ENCODE results near the gene ESR2. TPM values are rescaled to one million over a fixed set of nuclear protein-coding genes. Genes with fewer than 3 reads are reported as not detected.

Gene ESR2
- total RNA-seq, 2 donors from 2014 or later, result 0.64 TPM; not detected in 1

GRCh38 chr14:64210216-64210615, 84.0 kb downstream of the ESR2 start:
- ATAC-seq (no peak), DNase-seq (ENCODE audit: low spot score) (no peak)
- H3K9me3 Mint-ChIP-seq, result no peaks in the 10 kb centered on the region
- H3K4me1 Mint-ChIP-seq (ENCODE audit: low read depth in 2 of 2), result peaks cover 5 to 6% of the 10 kb centered on the region in 2 donors
- no peak overlapping the region for H3K27ac Mint-ChIP-seq
- no peaks in the 10 kb centered on the region for H3K27me3 Mint-ChIP-seq
- H3K36me3 Mint-ChIP-seq, result peaks cover 7% of the 10 kb centered on the region
- H3K4me3 Mint-ChIP-seq, result no peak overlapping the region

- Mint-ChIP-seq H3K4me3 (no peak overlapping the region), H3K9me3 (no peaks in the 10 kb centered on the region), H3K36me3 (peaks cover 7% of the 10 kb centered on the region), H3K27me3 (no peaks in the 10 kb centered on the region), H3K4me1 (ENCODE audit: low read depth in 2 of 2) (peaks cover 5 to 6% of the 10 kb centered on the region in 2 donors), H3K27ac (no peak overlapping the region)
- DNase-seq (ENCODE audit: low spot score) (no peak), ATAC-seq (peak; percentile 36 to 43)
These were observed 84.6 kb downstream of the ESR2 start for GRCh38 chr14:64209444-64210131.

- peaks cover 7% of the 10 kb centered on the region for H3K36me3 Mint-ChIP-seq
- peaks cover 5 to 6% of the 10 kb centered on the region in 2 donors for H3K4me1 Mint-ChIP-seq (ENCODE audit: low read depth in 2 of 2)
- ATAC-seq (no peak), DNase-seq (ENCODE audit: low spot score) (no peak)
- H3K27ac Mint-ChIP-seq, result no peak overlapping the region
- H3K9me3 Mint-ChIP-seq, result no peaks in the 10 kb centered on the region
- no peak overlapping the region for H3K4me3 Mint-ChIP-seq
- H3K27me3 Mint-ChIP-seq, result no peaks in the 10 kb centered on the region
These were observed 85.2 kb downstream of the ESR2 start for GRCh38 chr14:64208981-64209380.

- Mint-ChIP-seq H3K27me3 (no peaks in the 10 kb centered on the region), H3K4me3 (no peak overlapping the region), H3K36me3 (peaks cover 7% of the 10 kb centered on the region), H3K4me1 (ENCODE audit: low read depth in 2 of 2) (peaks cover 5 to 6% of the 10 kb centered on the region in 2 donors), H3K27ac (no peak overlapping the region), H3K9me3 (no peaks in the 10 kb centered on the region)
- DNase-seq (ENCODE audit: low spot score) (no peak), ATAC-seq (no peak)
These were observed 85.9 kb downstream of the ESR2 start for GRCh38 chr14:64208261-64208660.

- no peak for DNase-seq (ENCODE audit: low spot score)
- no peaks in the 10 kb centered on the region for H3K9me3 Mint-ChIP-seq
- no peak overlapping the region for H3K27ac Mint-ChIP-seq
- H3K4me3 Mint-ChIP-seq, result no peak overlapping the region
- no peaks in the 10 kb centered on the region for H3K36me3 Mint-ChIP-seq
- peaks cover 16% of the 10 kb centered on the region in 2 donors for H3K4me1 Mint-ChIP-seq (ENCODE audit: low read depth in 2 of 2)
- no peaks in the 10 kb centered on the region for H3K27me3 Mint-ChIP-seq
- ATAC-seq, result no peak
These were observed 90.7 kb downstream of the ESR2 start for GRCh38 chr14:64203366-64204006.

- peaks cover 16% of the 10 kb centered on the region in 2 donors for H3K4me1 Mint-ChIP-seq (ENCODE audit: low read depth in 2 of 2)
- H3K27me3 Mint-ChIP-seq, result no peaks in the 10 kb centered on the region
- DNase-seq (ENCODE audit: low spot score), result no peak
- no peak for ATAC-seq
- no peak overlapping the region for H3K4me3 Mint-ChIP-seq
- H3K9me3 Mint-ChIP-seq, result no peaks in the 10 kb centered on the region
- H3K27ac Mint-ChIP-seq, result no peak overlapping the region
- H3K36me3 Mint-ChIP-seq, result no peaks in the 10 kb centered on the region
These were observed 91.5 kb downstream of the ESR2 start for GRCh38 chr14:64202716-64203115.

GRCh38 chr14:64201921-64202545, 92.1 kb downstream of the ESR2 start:
- DNase-seq (ENCODE audit: low spot score) (no peak), ATAC-seq (no peak)
- Mint-ChIP-seq H3K36me3 (no peaks in the 10 kb centered on the region), H3K4me3 (no peak overlapping the region), H3K27ac (no peak overlapping the region), H3K27me3 (no peaks in the 10 kb centered on the region), H3K9me3 (no peaks in the 10 kb centered on the region), H3K4me1 (ENCODE audit: low read depth in 2 of 2) (peaks cover 18 to 21% of the 10 kb centered on the region in 2 donors)

GRCh38 chr14:64201296-64201695, 92.9 kb downstream of the ESR2 start:
- H3K36me3 Mint-ChIP-seq, result no peaks in the 10 kb centered on the region
- H3K27ac Mint-ChIP-seq, result no peak overlapping the region
- DNase-seq (ENCODE audit: low spot score), result no peak
- H3K4me3 Mint-ChIP-seq, result no peak overlapping the region
- ATAC-seq, result no peak
- H3K9me3 Mint-ChIP-seq, result no peaks in the 10 kb centered on the region
- H3K27me3 Mint-ChIP-seq, result no peaks in the 10 kb centered on the region
- H3K4me1 Mint-ChIP-seq (ENCODE audit: low read depth in 2 of 2), result peaks cover 25 to 29% of the 10 kb centered on the region in 2 donors

GRCh38 chr14:64200170-64200569, 94.0 kb downstream of the ESR2 start:
- DNase-seq (ENCODE audit: low spot score) (no peak), ATAC-seq (no peak)
- Mint-ChIP-seq H3K4me3 (no peak overlapping the region), H3K27me3 (no peaks in the 10 kb centered on the region), H3K4me1 (ENCODE audit: low read depth in 2 of 2) (peaks cover 23 to 29% of the 10 kb centered on the region in 2 donors), H3K27ac (no peak overlapping the region), H3K9me3 (no peaks in the 10 kb centered on the region), H3K36me3 (no peaks in the 10 kb centered on the region)

GRCh38 chr14:64198486-64198885, 95.7 kb downstream of the ESR2 start:
- no peak overlapping the region for H3K4me3 Mint-ChIP-seq
- DNase-seq (ENCODE audit: low spot score), result no peak
- no peaks in the 10 kb centered on the region for H3K9me3 Mint-ChIP-seq
- no peak overlapping the region for H3K27ac Mint-ChIP-seq
- no peak for ATAC-seq
- H3K4me1 Mint-ChIP-seq (ENCODE audit: low read depth in 2 of 2), result peaks cover 23 to 38% of the 10 kb centered on the region in 2 donors
- no peaks in the 10 kb centered on the region for H3K27me3 Mint-ChIP-seq
- no peaks in the 10 kb centered on the region for H3K36me3 Mint-ChIP-seq

GRCh38 chr14:64197996-64198395, 96.2 kb downstream of the ESR2 start:
- no peaks in the 10 kb centered on the region for H3K9me3 Mint-ChIP-seq
- H3K27me3 Mint-ChIP-seq, result no peaks in the 10 kb centered on the region
- no peaks in the 10 kb centered on the region for H3K36me3 Mint-ChIP-seq
- no peak for ATAC-seq
- no peak overlapping the region for H3K27ac Mint-ChIP-seq
- DNase-seq (ENCODE audit: low spot score), result no peak
- no peak overlapping the region for H3K4me3 Mint-ChIP-seq
- peaks cover 23 to 38% of the 10 kb centered on the region in 2 donors for H3K4me1 Mint-ChIP-seq (ENCODE audit: low read depth in 2 of 2)

- no peak for ATAC-seq
- H3K36me3 Mint-ChIP-seq, result no peaks in the 10 kb centered on the region
- H3K27me3 Mint-ChIP-seq, result no peaks in the 10 kb centered on the region
- no peaks in the 10 kb centered on the region for H3K9me3 Mint-ChIP-seq
- no peak for DNase-seq (ENCODE audit: low spot score)
- peaks cover 23 to 38% of the 10 kb centered on the region in 2 donors for H3K4me1 Mint-ChIP-seq (ENCODE audit: low read depth in 2 of 2)
- H3K27ac Mint-ChIP-seq, result peak overlapping the region in 1 of 2 donors; percentile 83
- peak overlapping the region; percentile 54 for H3K4me3 Mint-ChIP-seq
These were observed 97.3 kb downstream of the ESR2 start for GRCh38 chr14:64196814-64197411.

GRCh38 chr14:64196056-64196455, 98.1 kb downstream of the ESR2 start:
- peaks cover 20 to 38% of the 10 kb centered on the region in 2 donors for H3K4me1 Mint-ChIP-seq (ENCODE audit: low read depth in 2 of 2)
- DNase-seq (ENCODE audit: low spot score) (no peak), ATAC-seq (no peak)
- no peak overlapping the region for H3K4me3 Mint-ChIP-seq
- no peaks in the 10 kb centered on the region for H3K9me3 Mint-ChIP-seq
- peaks cover 3% of the 10 kb centered on the region for H3K36me3 Mint-ChIP-seq
- peak overlapping the region in 1 of 2 donors; percentile 83 for H3K27ac Mint-ChIP-seq
- H3K27me3 Mint-ChIP-seq, result no peaks in the 10 kb centered on the region

- Mint-ChIP-seq H3K9me3 (no peaks in the 10 kb centered on the region), H3K36me3 (peaks cover 9% of the 10 kb centered on the region), H3K27ac (peak overlapping the region in 1 of 2 donors; percentile 83), H3K4me1 (ENCODE audit: low read depth in 2 of 2) (peaks cover 18 to 34% of the 10 kb centered on the region in 2 donors), H3K27me3 (no peaks in the 10 kb centered on the region), H3K4me3 (no peak overlapping the region)
- DNase-seq (ENCODE audit: low spot score) (no peak), ATAC-seq (no peak)
These were observed 99.0 kb downstream of the ESR2 start for GRCh38 chr14:64195199-64195598.

All from natural killer cell treated with Interleukin-12 subunit alpha and Interleukin-12 subunit beta and Interleukin-15 and Interleukin-18, amount 100 ng/mL, for 72 hours (primary cell).